ENCODE results near the gene DGCR6L. TPM values are rescaled to one million over a fixed set of nuclear protein-coding genes. Genes with fewer than 3 reads are reported as not detected.
"Not testable (repeated sequence)": the region's sequence is repeated elsewhere in the genome, so short reads cannot be mapped to it uniquely, and the experiment has no call there.

Gene DGCR6L
- polyA plus RNA-seq (ENCODE audit: insufficient read length in 3 of 3): 10 to 100 TPM; 43.8 to 52.2 (median 45.6) TPM

DNA sequence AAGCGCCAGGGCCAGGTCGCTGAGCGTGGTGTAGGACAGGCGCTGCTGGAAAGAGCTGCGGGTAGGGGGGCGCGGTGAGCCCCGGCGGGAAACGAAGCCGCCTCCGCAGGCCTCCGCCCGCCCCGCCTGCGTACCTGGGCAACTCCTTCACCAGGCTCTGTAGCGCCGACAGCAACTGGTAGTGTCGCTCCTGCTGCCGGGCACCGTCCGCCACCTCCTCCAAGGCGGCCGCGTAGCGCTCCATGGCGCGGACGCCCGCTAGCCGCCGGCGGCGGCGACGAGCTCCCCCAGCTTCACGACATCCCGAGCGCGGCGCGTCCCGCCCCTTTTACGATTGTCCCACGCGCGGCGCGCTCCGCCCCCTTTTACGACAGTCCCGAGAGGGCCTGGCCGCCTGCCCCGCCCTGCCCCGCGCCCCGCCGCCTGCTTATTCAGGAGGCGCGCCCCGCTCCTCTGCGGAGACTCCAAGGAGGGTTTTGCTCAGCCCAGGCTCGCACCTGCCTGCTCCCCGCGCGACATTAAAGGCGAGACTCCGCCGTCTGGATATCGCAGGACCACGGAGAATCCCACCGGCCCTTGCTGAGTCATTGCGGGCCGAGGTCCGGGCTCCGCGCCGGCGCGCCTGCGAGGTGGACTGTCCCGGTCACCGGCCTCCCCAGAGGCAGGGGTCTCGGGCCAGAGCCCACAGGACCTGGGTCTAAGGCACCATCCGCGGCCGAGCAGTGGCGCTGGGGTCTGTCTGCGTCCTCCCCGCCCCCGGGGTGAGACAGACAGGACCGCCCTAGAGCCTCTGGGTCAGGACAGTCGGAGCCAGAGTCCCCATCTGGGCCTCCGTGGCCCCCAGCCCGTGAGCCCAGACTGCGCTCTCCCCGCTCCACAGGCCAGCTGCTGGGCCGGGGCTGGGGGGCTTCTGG is at the start of gene DGCR6L:
Gene DGCR6L, minus strand, starts transcription at position 316 of the 914 bp plus-strand sequence. Its CDS starts 72 bp downstream, at position 244.
- DNase-seq (ENCODE audit: low read depth in 3 of 3, low spot score in 2 of 3): peak; percentile 80 to 93 (median 88)

DNA sequence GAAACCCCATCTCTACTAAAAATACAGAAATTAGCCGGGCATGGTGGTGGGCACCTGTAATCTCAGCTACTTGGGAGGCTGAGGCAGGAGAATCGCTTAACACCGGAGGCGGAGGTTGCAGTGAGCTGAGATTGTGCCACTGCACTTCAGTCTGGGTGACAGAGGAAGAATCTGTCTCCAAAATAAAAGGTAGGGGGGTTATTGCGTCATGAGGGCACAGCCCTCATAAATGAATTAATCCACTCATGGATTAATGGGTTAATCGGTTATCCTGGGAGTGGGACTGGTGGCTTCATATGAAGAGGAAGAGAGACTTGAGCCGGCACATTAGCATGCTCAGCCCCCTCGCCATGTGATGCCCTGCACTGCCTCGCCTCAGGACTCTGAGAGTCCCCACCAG is 49.0 kb upstream of the DGCR6L start:
- DNase-seq (ENCODE audit: low read depth in 3 of 3, low spot score in 2 of 3): not testable (repeated sequence)

DNA sequence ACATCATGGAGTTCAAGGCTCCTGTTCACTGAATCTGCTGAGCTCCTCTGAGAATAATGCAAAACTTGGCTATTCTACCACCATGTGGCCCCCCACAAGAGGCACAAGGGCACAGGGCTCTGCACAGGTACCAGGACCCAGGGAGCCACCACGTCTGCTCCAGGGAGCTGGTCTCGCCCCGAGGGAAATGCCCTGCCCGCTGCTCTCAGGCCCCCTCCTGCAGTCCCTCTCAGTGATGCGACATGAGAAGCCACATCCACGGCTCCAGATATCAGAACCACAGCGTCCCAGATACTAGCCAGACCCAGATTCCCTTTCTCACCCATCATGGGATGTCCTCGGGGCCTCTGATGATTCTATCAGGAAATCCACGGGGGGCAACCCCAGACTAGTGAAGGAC is 47.0 kb upstream of the DGCR6L start:
- DNase-seq (ENCODE audit: low read depth in 3 of 3, low spot score in 2 of 3): not testable (repeated sequence)

DNA sequence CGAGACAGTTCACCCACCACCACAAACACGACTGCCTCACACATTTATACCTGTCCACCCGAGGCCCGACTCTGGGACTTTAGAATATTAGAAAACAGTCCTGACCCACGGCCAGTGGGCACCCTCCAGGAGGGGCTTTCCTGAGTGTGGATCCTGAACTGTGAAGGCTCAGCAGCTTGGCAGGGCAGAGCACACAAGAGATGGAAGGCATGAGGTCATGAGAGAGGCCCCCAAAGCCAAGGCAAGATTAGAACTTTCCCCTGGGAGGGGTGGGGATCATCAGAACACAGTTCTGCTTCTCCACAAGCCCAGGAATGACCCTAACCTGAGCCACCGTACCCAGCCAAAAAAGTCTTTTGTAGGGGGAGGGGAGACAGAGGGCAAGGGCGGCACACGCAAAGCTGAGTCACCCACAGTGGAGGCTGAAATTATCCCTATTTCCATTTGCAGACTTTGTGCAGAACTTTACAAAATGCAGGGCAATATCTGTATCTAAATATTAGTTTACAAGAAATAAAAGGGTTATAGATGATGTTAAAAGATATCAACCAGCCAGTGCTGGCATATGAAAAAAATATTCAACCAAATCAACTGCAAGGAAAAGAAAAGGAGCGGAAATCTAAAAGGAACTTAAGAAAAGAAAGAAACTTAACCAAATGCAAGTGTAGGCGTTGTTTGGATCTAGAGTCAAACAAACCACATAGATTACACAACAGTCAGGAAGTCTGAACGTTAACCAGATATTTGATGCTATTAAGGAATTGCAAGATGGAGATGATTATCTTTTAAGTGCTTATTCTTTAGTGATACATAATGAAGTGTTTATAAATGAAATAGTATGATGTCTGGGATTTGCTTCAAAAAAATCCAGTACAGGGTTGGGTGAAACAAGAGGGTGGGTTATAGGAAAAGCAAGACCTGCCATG is 44.7 kb upstream of the DGCR6L start:
- DNase-seq (ENCODE audit: low read depth in 3 of 3, low spot score in 2 of 3): not testable (repeated sequence)

DNA sequence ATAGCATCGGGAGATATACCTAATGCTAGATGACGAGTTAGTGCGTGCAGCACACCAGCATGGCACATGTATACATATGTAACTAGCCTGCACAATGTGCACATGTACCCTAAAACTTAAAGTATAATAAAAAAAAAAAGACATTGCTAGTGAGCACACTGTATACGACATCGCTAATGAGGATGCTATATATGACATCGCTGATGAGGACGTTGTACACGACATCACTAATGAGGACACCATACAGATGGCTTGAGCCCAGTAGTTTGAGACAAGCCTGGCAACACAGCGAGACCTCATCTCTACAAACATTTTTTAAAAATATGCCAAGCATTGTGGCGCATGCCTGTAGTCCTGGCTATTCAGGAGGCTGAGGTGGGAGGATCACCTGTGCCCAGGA is 42.5 kb upstream of the DGCR6L start:
- not testable (repeated sequence) for DNase-seq (ENCODE audit: low read depth in 3 of 3, low spot score in 2 of 3)

GRCh38 chr22:20361752-20362229 is 41.9 kb upstream of the DGCR6L start:
- not testable (repeated sequence) for DNase-seq (ENCODE audit: low read depth in 3 of 3, low spot score in 2 of 3)

DNA sequence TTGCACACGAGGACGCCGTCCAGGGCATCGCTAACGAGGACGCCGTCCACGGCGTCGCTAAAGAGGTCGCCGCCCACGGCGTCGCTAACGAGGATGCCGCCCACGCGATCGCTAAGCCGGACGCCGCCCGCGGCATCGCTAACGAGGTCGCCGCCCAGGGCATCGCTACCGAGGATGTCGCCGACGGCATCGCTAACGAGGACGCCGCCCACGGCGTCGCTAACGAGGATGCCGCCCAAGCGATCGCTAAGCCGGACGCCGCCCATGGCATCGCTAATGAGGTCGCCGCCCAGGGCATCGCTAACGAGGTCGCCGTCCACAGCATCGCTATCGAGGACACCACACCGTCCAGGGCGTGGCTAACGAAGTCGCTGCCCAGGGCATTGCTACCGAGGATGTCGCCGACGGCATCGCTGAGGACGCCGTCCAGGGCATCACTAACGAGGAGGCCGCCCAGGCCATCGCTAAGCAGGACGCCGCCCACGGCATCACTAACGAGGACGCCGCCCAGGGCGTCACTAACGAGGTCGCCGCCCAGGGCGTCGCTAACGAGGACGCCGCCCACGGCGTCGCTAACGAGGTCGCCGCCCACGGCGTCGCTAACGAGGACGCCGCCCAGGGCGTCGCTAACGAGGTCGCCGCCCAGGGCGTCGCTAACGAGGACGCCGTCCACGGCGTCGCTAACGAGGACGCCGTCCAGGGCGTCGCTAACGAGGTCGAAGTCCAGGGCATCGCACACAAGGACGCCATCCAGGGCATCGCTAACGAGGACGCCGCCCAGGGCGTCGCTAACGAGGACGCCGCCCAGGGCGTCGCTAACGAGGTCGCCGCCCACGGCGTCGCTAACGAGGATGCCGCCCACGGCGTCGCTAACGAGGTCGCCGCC is 41.2 kb upstream of the DGCR6L start:
- not testable (repeated sequence) for DNase-seq (ENCODE audit: low read depth in 3 of 3, low spot score in 2 of 3)

- DNase-seq (ENCODE audit: low read depth in 3 of 3, low spot score in 2 of 3): not testable (repeated sequence)
These were observed 40.4 kb upstream of the DGCR6L start for GRCh38 chr22:20360261-20360660.

DNA sequence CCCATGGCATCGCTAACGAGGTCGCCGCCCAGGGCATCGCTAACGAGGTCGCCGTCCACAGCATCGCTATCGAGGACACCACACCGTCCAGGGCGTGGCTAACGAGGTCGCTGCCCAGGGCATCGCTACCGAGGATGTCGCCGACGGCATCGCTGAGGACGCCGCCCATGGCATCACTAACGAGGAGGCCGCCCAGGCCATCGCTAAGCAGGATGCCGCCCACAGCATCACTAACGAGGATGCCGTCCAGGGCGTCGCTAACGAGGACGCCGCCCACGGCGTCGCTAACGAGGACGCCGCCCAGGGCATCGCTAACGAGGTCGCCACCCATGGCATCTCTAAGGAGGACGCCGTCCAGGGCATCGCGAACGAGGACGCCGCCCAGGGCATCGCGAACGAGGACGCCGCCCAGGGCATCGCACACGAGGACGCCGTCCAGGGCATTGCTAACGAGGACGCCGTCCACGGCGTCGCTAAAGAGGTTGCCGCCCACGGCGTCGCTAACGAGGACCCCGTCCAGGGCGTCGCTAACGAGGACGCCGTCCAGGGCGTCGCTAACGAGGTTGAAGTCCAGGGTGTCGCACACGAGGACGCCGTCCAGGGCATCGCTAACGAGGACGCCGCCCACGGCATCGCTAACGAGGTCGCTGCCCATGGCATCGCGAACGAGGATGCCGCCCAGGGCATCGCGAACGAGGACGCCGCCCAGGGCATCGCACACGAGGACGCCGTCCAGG is 38.8 kb upstream of the DGCR6L start:
- not testable (repeated sequence) for DNase-seq (ENCODE audit: low read depth in 3 of 3, low spot score in 2 of 3)

DNA sequence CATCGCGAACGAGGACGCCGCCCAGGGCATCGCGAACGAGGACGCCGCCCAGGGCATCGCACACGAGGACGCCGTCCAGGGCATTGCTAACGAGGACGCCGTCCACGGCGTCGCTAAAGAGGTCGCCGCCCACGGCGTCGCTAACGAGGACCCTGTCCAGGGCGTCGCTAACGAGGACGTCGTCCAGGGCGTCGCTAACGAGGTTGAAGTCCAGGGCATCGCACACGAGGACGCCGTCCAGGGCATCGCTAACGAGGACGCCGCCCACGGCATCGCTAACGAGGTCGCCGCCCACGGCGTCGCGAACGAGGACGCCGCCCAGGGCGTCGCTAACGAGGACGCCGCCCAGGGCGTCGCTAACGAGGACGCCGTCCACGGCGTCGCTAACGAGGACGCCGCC is 38.1 kb upstream of the DGCR6L start:
- not testable (repeated sequence) for DNase-seq (ENCODE audit: low read depth in 3 of 3, low spot score in 2 of 3)

GRCh38 chr22:20356906-20357305 is 37.0 kb upstream of the DGCR6L start:
- not testable (repeated sequence) for DNase-seq (ENCODE audit: low read depth in 3 of 3, low spot score in 2 of 3)

DNA sequence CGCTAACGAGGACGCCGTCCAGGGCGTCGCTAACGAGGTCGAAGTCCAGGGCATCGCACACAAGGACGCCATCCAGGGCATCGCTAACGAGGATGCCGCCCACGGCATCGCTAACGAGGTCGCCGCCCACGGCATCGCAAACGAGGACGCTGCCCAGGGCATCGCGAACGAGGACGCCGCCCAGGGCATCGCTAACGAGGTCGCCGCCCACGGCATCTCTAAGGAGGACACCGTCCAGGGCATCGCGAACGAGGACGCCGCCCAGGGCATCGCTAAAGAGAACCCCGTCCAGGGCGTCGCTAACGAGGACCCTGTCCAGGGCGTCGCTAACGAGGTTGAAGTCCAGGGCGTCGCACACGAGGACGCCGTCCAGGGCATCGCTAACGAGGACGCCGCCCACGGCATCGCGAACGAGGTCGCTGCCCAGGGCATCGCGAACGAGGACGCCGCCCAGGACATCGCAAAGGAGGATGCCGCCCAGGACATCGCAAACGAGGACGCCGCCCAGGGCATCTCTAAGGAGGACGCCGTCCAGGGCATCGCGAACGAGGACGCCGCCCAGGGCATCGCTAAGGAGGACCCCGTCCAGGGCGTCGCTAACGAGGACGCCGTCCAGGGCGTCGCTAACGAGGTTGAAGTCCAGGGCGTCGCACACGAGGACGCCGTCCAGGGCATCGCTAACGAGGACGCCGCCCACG is 36.2 kb upstream of the DGCR6L start:
- not testable (repeated sequence) for DNase-seq (ENCODE audit: low read depth in 3 of 3, low spot score in 2 of 3)

DNA sequence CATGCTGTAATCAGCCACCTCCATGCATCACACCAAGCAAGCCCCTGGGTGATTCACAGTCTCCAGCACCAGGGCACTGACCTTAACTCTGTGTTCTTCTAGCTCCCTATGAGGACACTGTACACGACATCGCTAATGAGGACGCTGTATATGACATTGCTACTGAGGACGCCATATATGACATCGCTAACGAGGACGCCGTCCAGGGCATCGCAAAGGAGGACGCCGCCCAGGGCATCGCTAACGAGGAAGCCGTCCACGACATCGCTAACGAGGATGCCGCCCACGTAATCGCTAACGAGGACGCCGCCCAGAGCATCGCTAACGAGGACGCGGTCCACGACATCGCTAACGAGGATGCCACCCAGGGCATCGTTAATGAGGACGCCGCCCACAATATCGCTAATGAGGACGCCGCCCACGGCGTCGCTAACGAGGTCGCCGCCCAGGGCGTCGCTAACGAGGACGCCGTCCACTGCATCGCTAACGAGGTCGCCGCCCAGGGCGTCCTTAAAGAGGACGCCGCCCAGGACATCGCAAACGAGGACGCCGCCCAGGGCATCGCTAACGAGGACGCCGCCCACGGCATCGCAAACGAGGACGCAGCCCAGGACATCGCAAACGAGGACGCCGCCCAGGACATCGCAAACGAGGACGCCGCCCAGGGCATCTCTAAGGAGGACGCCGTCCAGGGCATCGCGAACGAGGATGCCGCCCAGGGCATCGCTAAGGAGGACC is 34.5 kb upstream of the DGCR6L start:
- DNase-seq (ENCODE audit: low read depth in 3 of 3, low spot score in 2 of 3): no peak

GRCh38 chr22:20352536-20352935 is 32.7 kb upstream of the DGCR6L start:
- not testable (repeated sequence) for DNase-seq (ENCODE audit: low read depth in 3 of 3, low spot score in 2 of 3)

DNA sequence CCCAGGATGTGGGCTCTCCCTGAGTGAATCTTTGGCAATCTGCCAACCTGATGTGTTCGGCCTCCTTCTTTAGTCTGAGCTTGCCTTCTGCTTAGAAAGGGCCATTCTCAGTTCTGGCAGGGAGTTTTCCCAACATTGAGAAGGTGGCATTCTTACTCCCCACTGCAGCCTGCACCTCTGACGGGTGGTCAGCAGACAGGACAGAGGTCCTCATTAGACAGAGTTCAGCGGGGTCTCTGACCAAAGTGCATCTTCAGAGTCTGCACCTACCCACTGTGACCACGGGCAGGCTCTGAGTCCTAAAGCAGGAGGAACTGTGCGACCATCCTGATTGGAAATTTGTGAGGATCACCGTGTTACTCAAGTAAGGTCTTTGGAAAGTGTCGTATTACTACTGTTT is 26.7 kb upstream of the DGCR6L start:
- not testable (repeated sequence) for DNase-seq (ENCODE audit: low read depth in 3 of 3, low spot score in 2 of 3)

GRCh38 chr22:20338291-20338690 is 18.4 kb upstream of the DGCR6L start:
- DNase-seq (ENCODE audit: low read depth in 3 of 3, low spot score in 2 of 3): not testable (repeated sequence)

- not testable (repeated sequence) for DNase-seq (ENCODE audit: low read depth in 3 of 3, low spot score in 2 of 3)
These were observed 17.9 kb upstream of the DGCR6L start for GRCh38 chr22:20337807-20338206.

DNA sequence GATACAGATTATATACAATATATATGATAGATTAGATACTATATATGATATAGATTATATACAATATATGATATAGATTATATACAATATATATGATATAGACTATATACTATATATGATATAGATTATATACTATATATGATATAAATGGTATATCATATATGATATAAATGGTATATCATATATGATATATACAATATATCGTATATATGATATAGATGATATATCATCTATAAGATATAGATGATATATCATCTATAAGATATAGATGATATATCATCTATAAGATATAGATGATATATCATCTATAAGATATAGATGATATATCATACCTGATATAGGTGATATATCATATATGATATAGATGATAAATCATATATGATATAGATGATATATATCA is 16.7 kb upstream of the DGCR6L start:
- not testable (repeated sequence) for DNase-seq (ENCODE audit: low read depth in 3 of 3, low spot score in 2 of 3)

All from right renal cortex interstitium (tissue), 3 donors.